Neural cell (in vitro differentiated cells): Measurements from ENCODE around the gene ZNF580. TPM values are rescaled to one million over a fixed set of nuclear protein-coding genes. Genes with fewer than 3 reads are reported as not detected.
A peak's percentile ranks its signal among the peaks of the same experiment; 100 is the strongest.

Experiments used
- H2AFZ ChIP-seq: fragments of 200-600, 300-800 bp; sonication (generic), shearing (Covaris generic); 2 replicates; pipeline ENCODE4 v1.6.0; 2014; ENCODE audit warnings: low read depth, mild to moderate bottlenecking, antibody characterized with exemption, low read length, moderate library complexity
- H3F3A ChIP-seq: fragments of 200-600 bp; shearing (Covaris generic); 2 replicates; pipeline ENCODE4 v1.6.1; 2016; ENCODE audit warnings: mild to moderate bottlenecking, moderate library complexity, mixed read lengths, antibody characterized with exemption, low read length; ENCODE audit not compliant: insufficient read depth, poor library complexity, severe bottlenecking
- H3K27ac ChIP-seq: fragments of 200-600, 300-800 bp; sonication (generic), shearing (Covaris generic); 2 replicates; pipeline ENCODE4 v1.5.1; 2014; ENCODE audit warnings: mild to moderate bottlenecking, low read length, moderate library complexity
- H3K27me3 ChIP-seq: fragments of 300-800, 200-600 bp; sonication (generic), shearing (Covaris generic); 2 replicates; pipeline ENCODE4 v1.6.0; 2014; ENCODE audit warnings: mild to moderate bottlenecking, low read depth, low read length, moderate library complexity; ENCODE audit not compliant: insufficient read depth
- H3K36me3 ChIP-seq: fragments of 300-800, 200-600 bp; sonication (generic), shearing (Covaris generic); 2 replicates; pipeline ENCODE4 v1.5.1; 2014; ENCODE audit warnings: mild to moderate bottlenecking, antibody characterized with exemption, low read length, moderate library complexity; ENCODE audit not compliant: insufficient read depth
- H3K4me2 ChIP-seq: fragments of 300-800, 200-600 bp; sonication (generic), shearing (Covaris generic); 2 replicates; pipeline ENCODE4 v1.6.0; 2014; ENCODE audit warnings: mild to moderate bottlenecking, low read length
- H3K4me3 ChIP-seq: fragments of 300-800, 200-600 bp; sonication (generic), shearing (Covaris generic); 2 replicates; pipeline ENCODE4 v1.5.1; 2014; ENCODE audit warnings: mild to moderate bottlenecking, low read length, moderate library complexity
- H3K79me2 ChIP-seq: fragments of 200-600 bp; shearing (Covaris generic); replicated peaks from 2 replicates; pipeline ENCODE4 v1.6.0; 2014; ENCODE audit warnings: mild to moderate bottlenecking, low read length, moderate library complexity; ENCODE audit not compliant: insufficient read depth
- H3K9ac ChIP-seq: fragments of 300-800, 200-600 bp; sonication (generic), shearing (Covaris generic); 2 replicates; pipeline ENCODE4 v1.6.1; 2016; ENCODE audit warnings: mild to moderate bottlenecking, low read length, mixed read lengths
- H3K9me2 ChIP-seq: fragments of 200-600 bp; shearing (Covaris generic); 2 replicates; pipeline ENCODE4 v1.6.1; 2016; ENCODE audit warnings: mild to moderate bottlenecking, low read length, mixed read lengths; ENCODE audit not compliant: insufficient read depth
- H3K9me3 ChIP-seq: fragments of 200-600, 300-800 bp; sonication (generic), shearing (Covaris generic); 2 replicates; pipeline ENCODE4 v1.6.1; 2016; ENCODE audit warnings: mild to moderate bottlenecking, mixed run types, low read length, moderate library complexity, mixed read lengths
- H4K20me1 ChIP-seq: fragments of 200-600 bp; shearing (Covaris generic); 2 replicates; pipeline ENCODE4 v1.6.1; 2016; ENCODE audit warnings: mild to moderate bottlenecking, mixed run types; ENCODE audit not compliant: insufficient read depth
- EP300 ChIP-seq: fragments of 450-650 bp; conservative IDR thresholded peaks from 2 replicates; pipeline ENCODE4 v1.6.1; 2014; ENCODE audit warnings: antibody characterized with exemption, mild to moderate bottlenecking, moderate library complexity; ENCODE audit not compliant: poor library complexity, severe bottlenecking
- MXI1 ChIP-seq: fragments of 450-650 bp; conservative IDR thresholded peaks from 2 replicates; pipeline ENCODE4 v1.6.1; 2014; ENCODE audit warnings: antibody characterized with exemption, mild to moderate bottlenecking; ENCODE audit not compliant: poor library complexity, severe bottlenecking
- POLR2AphosphoS5 ChIP-seq: IDR thresholded peaks from 2 replicates; pipeline ENCODE4 v1.6.1; 2012
- REST ChIP-seq: IDR thresholded peaks from 2 replicates; pipeline ENCODE4 v1.6.1; 2012; ENCODE audit warnings: borderline replicate concordance
- SMC3 ChIP-seq: fragments of 450-650 bp; conservative IDR thresholded peaks from 2 replicates; pipeline ENCODE4 v1.6.1; 2014; ENCODE audit warnings: antibody characterized with exemption, mild to moderate bottlenecking, moderate library complexity; ENCODE audit not compliant: poor library complexity
- polyA plus RNA-seq: library from polyadenylated mRNA; depleted of rRNA; stranded (reverse); fragments of >200 nt; gene quantifications from 2 replicates; pipeline ENCODE4 v1.2.3, GENCODE V29; 2014

The ZNF580 gene
- polyA plus RNA-seq, 1 donor from 2014 or later, result 11.7 TPM

- Histone ChIP-seq H2AFZ (peak within 1 kb of the TSS; percentile 57), H4K20me1 (peaks cover 39% of the 10 kb centered on the region), H3K36me3 (no peaks in the 10 kb centered on the region), H3K4me2 (peak within 1 kb of the TSS; percentile 94), H3K9me3 (no peaks in the 10 kb centered on the region), H3K9me2 (no peaks in the 10 kb centered on the region), H3F3A (no peaks in the 10 kb centered on the region), H3K27ac (peak within 1 kb of the TSS; percentile 97), H3K4me3 (peak within 1 kb of the TSS; percentile 91), H3K79me2 (peaks cover 43% of the 10 kb centered on the region), H3K27me3 (no peaks in the 10 kb centered on the region), H3K9ac (peak within 1 kb of the TSS; percentile 98)
- TF ChIP-seq POLR2AphosphoS5, result peak; percentile 87
- peak; percentile 62 for TF ChIP-seq EP300
- TF ChIP-seq SMC3, result no peak
- no peak for TF ChIP-seq REST
- peak; percentile 98 for TF ChIP-seq MXI1
Observed at GRCh38 chr19:55654868-55655647, 14.3 kb downstream of the ZNF580 start, which contains the start of gene U2AF2. Gene U2AF2, plus strand, starts transcription at chr19:55655035. Its CDS starts 70 bp downstream, at chr19:55655105.

GRCh38 chr19:55655648-55656040 is 14.8 kb downstream of the ZNF580 start:
- peaks cover 43% of the 10 kb centered on the region for H3K79me2 ChIP-seq
- H3K4me3 ChIP-seq, result peak overlapping the region; percentile 91
- H3K36me3 ChIP-seq, result no peaks in the 10 kb centered on the region
- peaks cover 42% of the 10 kb centered on the region for H4K20me1 ChIP-seq
- TF ChIP-seq REST (no peak), MXI1 (peak; percentile 95)
- H3K9ac ChIP-seq, result peak overlapping the region; percentile 98
- H3K27me3 ChIP-seq, result no peaks in the 10 kb centered on the region
- peak overlapping the region; percentile 97 for H3K27ac ChIP-seq
- peak overlapping the region; percentile 94 for H3K4me2 ChIP-seq
- H3K9me3 ChIP-seq, result no peaks in the 10 kb centered on the region
- no peaks in the 10 kb centered on the region for H3K9me2 ChIP-seq
- H3F3A ChIP-seq, result no peaks in the 10 kb centered on the region
- H2AFZ ChIP-seq, result no peak overlapping the region
